K562 (cell line): ENCODE measurements around the gene UBXN4. TPM values are rescaled to one million over a fixed set of nuclear protein-coding genes. Genes with fewer than 3 reads are reported as not detected.

Experiments used
- ATAC-seq: fragments of 200-7000 bp; cut with Tn5 transposase; 3 replicates; pipeline ENCODE4 v1.9.1; 2020; ENCODE audit warnings: moderate library complexity
- BruUV-seq: library from RNA; stranded (reverse); fragments of 400-500 nt; replicated peaks from 2 replicates; lab custom pipeline; 2021; lab: Mats Ljungman, UMichigan
- CTCF ChIA-PET: fragments of 300-600 bp; formaldehyde crosslinking; extraction: SDS; loops from one replicate; lab custom pipeline; 2021; ENCODE audit warnings: low intra/inter-chr PET ratio; lab: Yijun Ruan, JAX
- POLR2A ChIA-PET: fragments of 300-600, 350-650 bp; sonication (Branson Sonifier 250); formaldehyde crosslinking; extraction: SDS; loops from one replicate; lab custom pipeline; 2021; ENCODE audit warnings: antibody characterized with exemption, inconsistent platforms; lab: Yijun Ruan, JAX
- DNase-seq, 4 experiments: peaks; one replicate each; pipeline versions ENCODE4 v3.0.0 to v3.0.0-alpha.2; 2011 to 2018; ENCODE audit warnings: low spot score in 3 of 4, mixed read lengths in 3 of 4; ENCODE audit errors: extremely low read depth in 1 of 4
- FAIRE-seq: peaks from 2 replicates; lab custom pipeline; 2011; peaks lifted over from hg19 to GRCh38; lab: Jason Lieb, UNC
- H2AFZ ChIP-seq: 2 replicates; pipeline ENCODE4 v1.6.0; 2011; ENCODE audit warnings: low read depth, low read length, control low read depth, inconsistent platforms
- H3K27ac ChIP-seq: fragments of 200-600 bp; 3 replicates; pipeline ENCODE4 v1.8.0; 2011; ENCODE audit warnings: low read depth, mild to moderate bottlenecking, control low read depth, inconsistent platforms, low read length, moderate library complexity, mixed read lengths; ENCODE audit errors: extremely low read depth
- H3K27me3 ChIP-seq, 2 experiments: fragments of 300-600 bp in 1 of 2; 2 replicates in 1 of 2; 3 replicates in 1 of 2; pipeline versions ENCODE4 v1.6.0 to v1.8.0; 2011; ENCODE audit warnings: inconsistent platforms in 2 of 2, low read length in 2 of 2, mild to moderate bottlenecking in 1 of 2, mixed read lengths in 1 of 2, moderate library complexity in 1 of 2; ENCODE audit not compliant: control insufficient read depth in 2 of 2, insufficient read depth in 2 of 2
- H3K36me3 ChIP-seq: fragments of 300-600 bp; 3 replicates; pipeline ENCODE4 v1.8.0; 2011; ENCODE audit warnings: mild to moderate bottlenecking, low read length, inconsistent platforms; ENCODE audit not compliant: control insufficient read depth, insufficient read depth
- H3K4me1 ChIP-seq, 2 experiments: fragments of 200-600 bp in 1 of 2; replicated peaks in 1 of 2; 2 replicates in 1 of 2; 3 replicates in 1 of 2; pipeline versions ENCODE4 v1.5.1 to v1.8.0; 2011; ENCODE audit warnings: inconsistent platforms in 2 of 2, low read length in 2 of 2, mild to moderate bottlenecking in 1 of 2, mixed read lengths in 1 of 2, moderate library complexity in 1 of 2; ENCODE audit not compliant: control insufficient read depth in 2 of 2, insufficient read depth in 2 of 2
- H3K4me2 ChIP-seq: 2 replicates; pipeline ENCODE4 v1.6.1; 2011; ENCODE audit warnings: low read length, control low read depth, inconsistent platforms, mixed read lengths; ENCODE audit not compliant: insufficient read depth
- H3K4me3 ChIP-seq: fragments of 200-600 bp; sonication (generic), shearing (Covaris generic); 2 replicates; pipeline ENCODE4 v1.5.1; 2016; ENCODE audit warnings: control low read depth, inconsistent platforms
- H3K79me2 ChIP-seq: fragments of 200-600 bp; 3 replicates; pipeline ENCODE4 v1.8.0; 2011; ENCODE audit warnings: low read length, inconsistent platforms; ENCODE audit not compliant: control insufficient read depth, insufficient read depth
- H3K9ac ChIP-seq, 2 experiments: 2 replicates each; pipeline versions ENCODE4 v1.6.0 to v1.6.1; 2011; ENCODE audit warnings: low read depth in 2 of 2, low read length in 2 of 2, control low read depth in 1 of 2, inconsistent platforms in 1 of 2, mild to moderate bottlenecking in 1 of 2, mixed read lengths in 1 of 2; ENCODE audit not compliant: insufficient read depth in 1 of 2
- H3K9me1 ChIP-seq: one replicate; pipeline ENCODE4 v1.6.0; 2011; ENCODE audit warnings: inconsistent platforms, mild to moderate bottlenecking, low read length, moderate library complexity; ENCODE audit not compliant: control insufficient read depth, insufficient read depth
- H3K9me3 ChIP-seq: replicated peaks from 2 replicates; pipeline ENCODE4 v1.5.1; 2011; ENCODE audit warnings: low read depth, low read length, inconsistent platforms; ENCODE audit not compliant: control insufficient read depth, insufficient read depth
- H4K20me1 ChIP-seq: replicated peaks from 2 replicates; pipeline ENCODE4 v1.6.1; 2011; ENCODE audit warnings: low read length, inconsistent platforms, mixed read lengths; ENCODE audit not compliant: control insufficient read depth, insufficient read depth
- ATF1 ChIP-seq, 2 experiments: fragments of 450-650 bp in 1 of 2; IDR thresholded peaks; 2 replicates each; pipeline ENCODE4 v1.6.1; 2016; ENCODE audit warnings: missing compliant biosample characterization in 1 of 2, missing genetic modification characterization in 1 of 2
- EGR1 ChIP-seq: fragments of 450-650 bp; conservative IDR thresholded peaks from 2 replicates; pipeline ENCODE4 v1.6.1; 2017; ENCODE audit warnings: mild to moderate bottlenecking
- HDAC3 ChIP-seq: fragments of 450-650 bp; IDR thresholded peaks from 2 replicates; pipeline ENCODE4 v1.6.1; 2018; ENCODE audit warnings: borderline replicate concordance, mild to moderate bottlenecking, moderate library complexity; ENCODE audit not compliant: partially characterized antibody
- OTX1 ChIP-seq: fragments of 450-650 bp; formaldehyde crosslinking; IDR thresholded peaks from 2 replicates; pipeline ENCODE4 v1.4.0; 2022; ENCODE audit warnings: mild to moderate bottlenecking
- RAD21 ChIP-seq, 2 experiments: fragments of 250-450 bp in 1 of 2; fragments of 450-650 bp in 1 of 2; sonication (Bioruptor Pico) in 1 of 2; formaldehyde crosslinking in 1 of 2; IDR thresholded peaks in 1 of 2; conservative IDR thresholded peaks in 1 of 2; 2 replicates each; pipeline versions ENCODE4 v1.4.0 to v1.8.0; 2020 to 2022; ENCODE audit warnings: mild to moderate bottlenecking in 2 of 2, moderate library complexity in 1 of 2
- RFX5 ChIP-seq: IDR thresholded peaks from 2 replicates; pipeline ENCODE4 v1.6.1; 2011; ENCODE audit warnings: low read depth, mild to moderate bottlenecking, improper control_type of control experiment, low read length
- SRSF9 ChIP-seq: fragments of 200-400 bp; formaldehyde crosslinking; IDR thresholded peaks from 2 replicates; pipeline ENCODE4 v1.6.1; 2017; ENCODE audit warnings: low read depth, low read length, borderline replicate concordance
- WGBS: fragments of 100-300 bp; shearing (Covaris generic); methylation state at CpG from one replicate; pipeline ENCODE4 v1.1.6; 2016; ENCODE audit warnings: low coverage, mixed read lengths; ENCODE audit not compliant: insufficient coverage; ENCODE audit errors: missing lambda C conversion rate; 5-methylcytosine and 5-hydroxymethylcytosine counted together
- in situ Hi-C: fragments of 300-500 bp; cut with MboI; formaldehyde crosslinking; loops from 4 replicates; pipeline ENCODE4 v1.15.0; 2018; ENCODE audit warnings: inconsistent platforms, mixed read lengths
- intact Hi-C: fragments of 100-400 bp; cut with micrococcal nuclease; formaldehyde crosslinking; loops from 2 replicates; pipeline ENCODE4 v1.14.2; 2022
- polyA plus RNA-seq, 8 experiments: library from polyadenylated mRNA; depleted of rRNA in 4 of 8; stranded (reverse) in 5 of 8; unstranded in 3 of 8; fragments of >200 nt; fragmentation: Nextera tagmentation in 2 of 8; fragmentation: Illumina TruSeq in 1 of 8; extraction: Ambion mirVana in 2 of 8; extraction: Trizol in 1 of 8; gene quantifications; 2 replicates each; pipeline versions ENCODE4 v1.2.1 to v1.2.3, GENCODE V29; 2011 to 2014; ENCODE audit warnings: inconsistent platforms in 1 of 8, missing spikeins in 1 of 8
- total RNA-seq, 7 experiments: library from RNA; depleted of rRNA in 6 of 7; stranded (reverse); fragments of >200 nt in 6 of 7; fragmentation: Illumina TruSeq in 2 of 7; extraction: Trizol in 2 of 7; gene quantifications; 2 replicates each; pipeline versions ENCODE4 v1.2.1 to v1.2.3, GENCODE V29; 2011 to 2021; ENCODE audit warnings: low replicate concordance in 1 of 7
- TF ChIP-seq, protein P1 (sequence below): fragments of 250-450 bp; sonication (Bioruptor Pico); IDR thresholded peaks from 2 replicates; pipeline ENCODE4 v1.5.0; 2022; ENCODE audit warnings: mild to moderate bottlenecking
- TF ChIP-seq, protein P2 (sequence below), 2 experiments: fragments of 450-650 bp; formaldehyde crosslinking in 1 of 2; IDR thresholded peaks; 2 replicates each; pipeline versions ENCODE4 v1.4.0 to v1.6.1; 2014 to 2020; ENCODE audit warnings: mild to moderate bottlenecking in 2 of 2, borderline replicate concordance in 1 of 2, low read depth in 1 of 2

UBXN4 gene
- total and polyA plus RNA-seq, 9 of the 15 experiments (the other 6 are each of a cell fraction or from before 2014, with no cell fraction given): 30.4 to 127 (median 55.3) TPM

DNA sequence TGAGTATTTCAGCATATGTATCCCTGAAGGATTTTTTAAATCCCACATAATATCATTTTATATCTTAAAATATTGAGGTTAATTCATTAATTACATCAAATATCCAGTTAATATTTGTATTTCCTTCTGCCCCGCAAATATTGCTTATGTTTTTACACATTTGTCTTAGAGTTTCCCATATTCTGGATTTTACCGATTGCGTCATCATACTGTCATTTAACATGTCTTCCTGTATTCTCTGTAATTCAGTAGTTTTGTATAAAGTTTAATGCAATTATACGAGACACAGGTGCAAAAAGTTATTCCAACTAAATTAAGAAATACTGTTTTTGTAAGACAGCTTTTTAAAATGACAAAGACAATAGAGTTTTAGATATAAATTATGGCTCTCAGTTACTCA lies 33.5 kb upstream of the UBXN4 start (continued):
- no peak for TF ChIP-seq HDAC3
- TF ChIP-seq, protein P1, sequence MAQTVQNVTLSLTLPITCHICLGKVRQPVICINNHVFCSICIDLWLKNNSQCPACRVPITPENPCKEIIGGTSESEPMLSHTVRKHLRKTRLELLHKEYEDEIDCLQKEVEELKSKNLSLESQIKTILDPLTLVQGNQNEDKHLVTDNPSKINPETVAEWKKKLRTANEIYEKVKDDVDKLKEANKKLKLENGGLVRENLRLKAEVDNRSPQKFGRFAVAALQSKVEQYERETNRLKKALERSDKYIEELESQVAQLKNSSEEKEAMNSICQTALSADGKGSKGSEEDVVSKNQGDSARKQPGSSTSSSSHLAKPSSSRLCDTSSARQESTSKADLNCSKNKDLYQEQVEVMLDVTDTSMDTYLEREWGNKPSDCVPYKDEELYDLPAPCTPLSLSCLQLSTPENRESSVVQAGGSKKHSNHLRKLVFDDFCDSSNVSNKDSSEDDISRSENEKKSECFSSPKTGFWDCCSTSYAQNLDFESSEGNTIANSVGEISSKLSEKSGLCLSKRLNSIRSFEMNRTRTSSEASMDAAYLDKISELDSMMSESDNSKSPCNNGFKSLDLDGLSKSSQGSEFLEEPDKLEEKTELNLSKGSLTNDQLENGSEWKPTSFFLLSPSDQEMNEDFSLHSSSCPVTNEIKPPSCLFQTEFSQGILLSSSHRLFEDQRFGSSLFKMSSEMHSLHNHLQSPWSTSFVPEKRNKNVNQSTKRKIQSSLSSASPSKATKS (CRISPR knock-in tag): no peak

DNA sequence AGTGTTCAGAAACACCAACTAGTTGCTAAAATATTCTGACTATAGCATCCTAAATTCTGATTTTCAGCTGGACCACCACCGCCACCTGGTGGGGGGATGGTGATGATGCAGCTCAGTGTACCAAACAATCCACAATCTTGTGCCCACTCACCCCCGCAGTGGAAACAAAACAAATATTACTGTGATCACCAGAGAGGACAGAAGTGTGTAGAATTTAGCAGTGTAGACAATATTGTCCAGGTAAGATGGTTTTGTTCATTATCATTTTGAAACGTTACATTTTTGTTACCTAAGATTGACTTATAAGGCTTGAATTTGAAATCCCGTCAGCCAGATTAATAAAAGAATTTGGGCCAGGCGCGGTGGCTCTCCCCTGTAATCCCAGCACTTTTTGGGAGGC lies 31.7 kb upstream of the UBXN4 start:
- WGBS: 66% methylated on average over 6 of the region's 6 CpGs
- Histone ChIP-seq H3K4me1 (no peaks in the 10 kb centered on the region), H2AFZ (no peak overlapping the region), H3K27me3 (no peaks in the 10 kb centered on the region), H3K4me2 (no peak overlapping the region), H3K9ac (no peak overlapping the region), H4K20me1 (no peaks in the 10 kb centered on the region), H3K4me3 (no peak overlapping the region), H3K79me2 (no peaks in the 10 kb centered on the region), H3K9me1 (no peaks in the 10 kb centered on the region), H3K36me3 (peaks cover 30% of the 10 kb centered on the region; the same call in 2 of the 3 replicates), H3K9me3 (no peaks in the 10 kb centered on the region), H3K27ac (no peak overlapping the region)
- ATAC-seq (peak; percentile 90), DNase-seq (peak; percentile 60 to 70 (median 66)), FAIRE-seq (peak; percentile 96)
- no TSS peak for BruUV-seq
- intact Hi-C loops (loop anchor here (1.0 kb wide), 2 partner anchors 237 to 706 kb away; no protein-coding TSS in a partner anchor), in situ Hi-C loops (loop anchor here (5.0 to 10.0 kb wide), 2 partner anchors 238 to 695 kb away; no protein-coding TSS in a partner anchor)
- POLR2A ChIA-PET: interaction anchor here (0.7 to 1.2 kb wide), 3 partner anchors 237 to 536 kb away, joined by 3 to 4 read pairs (median 3); no protein-coding TSS in a partner anchor
- CTCF ChIA-PET: interaction anchor here (0.7 to 2.4 kb wide), 5 partner anchors 109 to 721 kb away, joined by 3 to 14 read pairs (median 5); no protein-coding TSS in a partner anchor
- TF ChIP-seq, protein P2, sequence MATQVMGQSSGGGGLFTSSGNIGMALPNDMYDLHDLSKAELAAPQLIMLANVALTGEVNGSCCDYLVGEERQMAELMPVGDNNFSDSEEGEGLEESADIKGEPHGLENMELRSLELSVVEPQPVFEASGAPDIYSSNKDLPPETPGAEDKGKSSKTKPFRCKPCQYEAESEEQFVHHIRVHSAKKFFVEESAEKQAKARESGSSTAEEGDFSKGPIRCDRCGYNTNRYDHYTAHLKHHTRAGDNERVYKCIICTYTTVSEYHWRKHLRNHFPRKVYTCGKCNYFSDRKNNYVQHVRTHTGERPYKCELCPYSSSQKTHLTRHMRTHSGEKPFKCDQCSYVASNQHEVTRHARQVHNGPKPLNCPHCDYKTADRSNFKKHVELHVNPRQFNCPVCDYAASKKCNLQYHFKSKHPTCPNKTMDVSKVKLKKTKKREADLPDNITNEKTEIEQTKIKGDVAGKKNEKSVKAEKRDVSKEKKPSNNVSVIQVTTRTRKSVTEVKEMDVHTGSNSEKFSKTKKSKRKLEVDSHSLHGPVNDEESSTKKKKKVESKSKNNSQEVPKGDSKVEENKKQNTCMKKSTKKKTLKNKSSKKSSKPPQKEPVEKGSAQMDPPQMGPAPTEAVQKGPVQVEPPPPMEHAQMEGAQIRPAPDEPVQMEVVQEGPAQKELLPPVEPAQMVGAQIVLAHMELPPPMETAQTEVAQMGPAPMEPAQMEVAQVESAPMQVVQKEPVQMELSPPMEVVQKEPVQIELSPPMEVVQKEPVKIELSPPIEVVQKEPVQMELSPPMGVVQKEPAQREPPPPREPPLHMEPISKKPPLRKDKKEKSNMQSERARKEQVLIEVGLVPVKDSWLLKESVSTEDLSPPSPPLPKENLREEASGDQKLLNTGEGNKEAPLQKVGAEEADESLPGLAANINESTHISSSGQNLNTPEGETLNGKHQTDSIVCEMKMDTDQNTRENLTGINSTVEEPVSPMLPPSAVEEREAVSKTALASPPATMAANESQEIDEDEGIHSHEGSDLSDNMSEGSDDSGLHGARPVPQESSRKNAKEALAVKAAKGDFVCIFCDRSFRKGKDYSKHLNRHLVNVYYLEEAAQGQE (IDR thresholded peaks at IDR 0.05; ENCODE audit: borderline replicate concordance): peak; percentile 71; the same call in 1 of the 2 replicates
- TF ChIP-seq, protein P2 (CRISPR knock-in tag; IDR thresholded peaks at IDR 0.05; ENCODE audit: low read depth): no peak
- TF ChIP-seq RFX5 (no peak), EGR1 (peak; percentile 65), RAD21 (CRISPR knock-in tag; conservative IDR thresholded peaks at IDR 0.05 in 1 of 2, IDR thresholded peaks at IDR 0.05 in 1 of 2) (peak; percentile 76 to 81), OTX1 (CRISPR knock-in tag) (no peak), SRSF9 (no peak), ATF1 (CRISPR knock-in tag; IDR thresholded peaks at IDR 0.05) (no peak), ATF1 (tag; IDR thresholded peaks at IDR 0.05) (peak; percentile 11; the same call in 1 of the 2 replicates)
